G401.6 (cell line): ENCODE data around the gene VSIG2.
A peak's percentile ranks its signal among the peaks of the same experiment; 100 is the strongest.

Experiments
- FAIRE-seq: peaks from 2 replicates; lab custom pipeline; 2012; peaks lifted over from hg19 to GRCh38; lab: Jason Lieb, UNC

VSIG2 gene

GRCh38 chr11:124748100-124748418 is 4.0 kb downstream of the VSIG2 start:
- no peak for FAIRE-seq

- FAIRE-seq = no peak
Measured at GRCh38 chr11:124747406-124748099, 4.5 kb downstream of the VSIG2 start.

- no peak for FAIRE-seq
Measured at GRCh38 chr11:124746621-124747243, 5.3 kb downstream of the VSIG2 start.

GRCh38 chr11:124745835-124746620 is 6.0 kb downstream of the VSIG2 start:
- FAIRE-seq = no peak

- no peak for FAIRE-seq
Measured at GRCh38 chr11:124745270-124745834, 6.7 kb downstream of the VSIG2 start.

- no peak for FAIRE-seq
Measured at GRCh38 chr11:124743050-124743449, 9.0 kb downstream of the VSIG2 start.

- no peak for FAIRE-seq
Measured at GRCh38 chr11:124742555-124742954, 9.5 kb downstream of the VSIG2 start.

GRCh38 chr11:124740277-124740882 is 11.7 kb downstream of the VSIG2 start:
- no peak for FAIRE-seq

GRCh38 chr11:124739479-124740276 is 12.4 kb downstream of the VSIG2 start, which contains the start of gene NRGN:
TSS of gene NRGN (plus strand) at chr11:124739942. CDS start at chr11:124740085, 143 bp downstream.
- peak; percentile 60 for FAIRE-seq

GRCh38 chr11:124738713-124739478 is 13.2 kb downstream of the VSIG2 start:
- no peak for FAIRE-seq

- FAIRE-seq = no peak
Measured at GRCh38 chr11:124737638-124738305, 14.3 kb downstream of the VSIG2 start.

- no peak for FAIRE-seq
Measured at GRCh38 chr11:124736736-124737135, 15.3 kb downstream of the VSIG2 start.

GRCh38 chr11:124732230-124732629 is 19.8 kb downstream of the VSIG2 start:
- no peak for FAIRE-seq

- FAIRE-seq = no peak
Measured at GRCh38 chr11:124729571-124729970, 22.5 kb downstream of the VSIG2 start.

GRCh38 chr11:124728134-124728533 is 23.9 kb downstream of the VSIG2 start:
- FAIRE-seq = no peak

GRCh38 chr11:124727474-124727873 is 24.6 kb downstream of the VSIG2 start:
- no peak for FAIRE-seq

GRCh38 chr11:124725719-124726105 is 26.3 kb downstream of the VSIG2 start:
- no peak for FAIRE-seq

GRCh38 chr11:124724979-124725718 is 26.9 kb downstream of the VSIG2 start:
- no peak for FAIRE-seq

GRCh38 chr11:124722176-124722575 is 29.9 kb downstream of the VSIG2 start:
- no peak for FAIRE-seq

GRCh38 chr11:124719534-124719933 is 32.5 kb downstream of the VSIG2 start:
- no peak for FAIRE-seq
